IPS DF 4.7 (cell line): ENCODE measurements around the gene MARVELD3.

Source experiments
- DNase-seq: peaks from one replicate; pipeline ENCODE4 v3.0.0-alpha.2; 2013; ENCODE audit warnings: low spot score; ENCODE audit errors: extremely low read depth

The MARVELD3 gene

DNA sequence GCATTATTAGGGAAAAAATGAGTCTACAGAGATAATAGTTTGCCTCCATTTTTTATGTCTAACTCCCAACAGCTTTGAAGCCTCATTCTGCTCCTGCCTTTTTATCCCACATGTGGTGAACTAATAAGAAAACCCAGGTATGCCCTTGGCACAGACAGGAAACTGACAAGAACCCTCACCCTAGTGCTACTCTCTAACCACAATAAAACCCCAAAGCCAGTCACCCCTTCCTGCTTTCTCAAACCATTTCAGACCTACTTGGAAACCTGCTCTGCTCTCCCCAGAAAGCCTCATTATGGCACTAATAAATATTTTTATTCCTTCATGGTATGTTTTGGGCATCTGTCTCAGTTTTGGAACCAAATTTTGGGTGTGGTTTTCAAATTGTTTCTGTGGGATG lies 3.9 kb upstream of the MARVELD3 start:
- no peak for DNase-seq

DNA sequence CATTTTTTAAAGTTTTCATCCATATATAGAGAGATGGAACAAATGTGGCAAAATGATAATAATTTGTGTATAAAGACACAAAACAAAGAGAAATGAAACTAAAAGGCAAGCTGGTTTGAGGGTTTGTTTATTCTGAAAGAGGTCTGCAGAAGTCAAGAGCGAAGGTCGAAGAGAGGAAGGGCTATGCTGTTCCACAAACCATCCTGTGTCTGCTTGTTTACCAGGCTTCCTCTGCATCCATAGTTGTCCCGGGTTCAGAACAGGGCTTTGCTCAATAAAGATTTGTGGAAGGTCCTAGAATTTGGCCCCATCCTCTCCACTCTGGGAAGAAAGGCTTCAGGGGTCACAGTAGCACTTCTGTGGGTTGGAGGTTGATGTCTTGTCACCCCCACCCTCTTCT lies 2.4 kb upstream of the MARVELD3 start:
- no peak for DNase-seq

GRCh38 chr16:71625113-71625850 lies 702 bp upstream of the MARVELD3 start:
- DNase-seq: no peak

GRCh38 chr16:71626858-71627213 lies 852 bp downstream of the MARVELD3 start:
- no peak for DNase-seq

DNA sequence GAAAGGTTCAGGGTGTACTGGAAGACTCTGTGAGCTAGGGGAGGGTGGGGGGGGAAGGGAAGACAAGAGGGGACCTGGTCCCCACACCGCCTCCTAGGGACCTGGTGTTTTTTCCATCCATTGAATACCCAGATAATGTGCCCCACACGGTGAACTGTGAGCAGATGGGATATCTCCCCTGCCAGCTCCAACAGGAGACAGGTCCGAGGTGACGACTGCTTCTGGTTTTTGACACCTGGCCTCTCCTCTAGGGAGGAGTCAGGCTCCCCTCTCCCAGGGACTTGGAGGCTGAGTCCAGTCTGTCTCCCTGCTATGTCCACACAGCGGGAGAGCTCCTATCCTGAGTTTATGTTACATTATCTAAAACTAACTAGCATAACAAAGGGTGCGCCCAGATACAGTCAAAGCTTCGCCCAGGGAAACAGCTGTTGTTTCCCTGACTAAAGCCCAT lies 1.8 kb downstream of the MARVELD3 start:
- DNase-seq: no peak

GRCh38 chr16:71628810-71629209 lies 2.8 kb downstream of the MARVELD3 start:
- DNase-seq: no peak

GRCh38 chr16:71629278-71630016 lies 3.5 kb downstream of the MARVELD3 start:
- DNase-seq: no peak

- no peak for DNase-seq
Observed at GRCh38 chr16:71630808-71631207, 4.8 kb downstream of the MARVELD3 start.

GRCh38 chr16:71631776-71632175 lies 5.8 kb downstream of the MARVELD3 start:
- no peak for DNase-seq

- no peak for DNase-seq
Observed at GRCh38 chr16:71635632-71636031, 9.6 kb downstream of the MARVELD3 start.

GRCh38 chr16:71637398-71637797 lies 11.4 kb downstream of the MARVELD3 start:
- DNase-seq: no peak

DNA sequence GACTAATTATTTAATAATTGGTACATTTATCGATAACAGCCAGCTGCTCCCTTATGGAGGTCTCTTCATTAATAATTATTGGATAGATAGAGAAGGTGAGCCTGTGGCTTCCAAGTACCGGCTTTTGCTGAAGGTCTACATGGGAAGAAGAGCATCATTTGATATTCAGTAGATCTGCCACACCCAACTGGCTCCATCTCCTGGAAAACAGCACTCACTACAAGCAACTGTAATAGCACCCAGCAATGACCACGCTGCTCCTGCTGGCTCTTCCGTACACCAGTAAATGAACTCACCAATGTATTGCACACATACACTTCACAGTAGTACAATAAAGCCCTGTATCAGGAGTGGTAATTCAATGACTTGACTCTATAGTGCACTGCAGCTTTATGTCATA lies 19.5 kb downstream of the MARVELD3 start:
- no peak for DNase-seq

DNA sequence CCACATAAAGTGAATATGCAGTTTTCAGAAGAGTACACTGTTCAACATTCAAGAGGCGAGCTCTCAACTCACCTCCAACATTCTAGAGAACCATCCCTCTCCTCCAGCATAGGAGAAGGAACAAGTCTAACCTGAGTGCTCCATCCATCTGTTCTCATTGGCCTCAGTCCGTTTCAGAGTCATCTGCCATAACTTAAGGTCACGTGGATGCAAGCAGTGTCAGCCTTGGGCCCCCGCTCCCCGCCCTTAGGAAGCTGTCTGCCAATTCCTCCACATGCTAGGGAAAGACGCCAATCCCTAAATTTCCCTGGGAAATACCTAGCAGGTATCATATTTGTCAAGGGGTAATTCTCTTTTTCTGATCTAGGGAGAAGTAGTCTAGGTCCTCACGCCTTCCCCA lies 21.4 kb downstream of the MARVELD3 start:
- no peak for DNase-seq

DNA sequence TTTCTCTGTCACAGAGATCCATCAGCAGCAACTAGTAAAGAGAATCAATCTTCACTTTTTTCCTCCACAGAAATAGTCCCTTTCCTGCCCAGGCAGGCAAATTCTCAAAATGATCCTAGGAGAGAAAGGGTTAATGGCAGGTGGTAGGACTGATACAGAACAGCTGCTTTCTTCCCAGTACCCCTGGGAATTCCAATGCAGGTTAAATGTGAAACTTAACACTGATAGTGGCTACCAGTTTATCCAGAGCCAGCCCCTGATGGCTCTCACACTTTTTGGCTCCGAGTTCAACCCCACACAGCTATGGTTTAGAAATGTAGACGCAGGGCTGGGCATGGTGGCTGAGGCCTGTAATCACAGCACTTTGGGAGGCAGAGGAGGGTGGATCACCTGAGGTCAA lies 22.2 kb downstream of the MARVELD3 start:
- no peak for DNase-seq

- no peak for DNase-seq
Observed at GRCh38 chr16:71648921-71649320, 22.9 kb downstream of the MARVELD3 start.

GRCh38 chr16:71649704-71650103 lies 23.7 kb downstream of the MARVELD3 start:
- no peak for DNase-seq

DNA sequence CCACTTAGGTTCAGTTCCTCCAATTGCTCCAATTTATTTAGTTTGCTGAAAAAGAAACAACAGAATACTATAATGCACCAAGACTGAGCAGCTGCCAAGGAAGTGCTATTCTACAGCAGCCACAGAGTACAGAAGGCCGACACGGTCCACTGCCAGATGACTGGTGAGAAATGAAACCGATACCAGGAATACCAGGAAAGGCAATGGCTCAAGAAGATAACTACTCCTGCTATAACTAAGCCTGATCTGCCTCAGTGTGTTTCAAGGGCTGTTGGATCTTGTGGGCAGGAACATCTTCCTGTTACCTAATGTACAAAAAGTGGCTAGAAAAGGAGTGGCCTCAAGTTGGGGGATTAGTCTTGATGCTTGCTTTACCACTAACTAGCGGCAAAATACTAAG lies 32.8 kb downstream of the MARVELD3 start:
- no peak for DNase-seq

GRCh38 chr16:71659471-71659870 lies 33.5 kb downstream of the MARVELD3 start:
- no peak for DNase-seq

DNA sequence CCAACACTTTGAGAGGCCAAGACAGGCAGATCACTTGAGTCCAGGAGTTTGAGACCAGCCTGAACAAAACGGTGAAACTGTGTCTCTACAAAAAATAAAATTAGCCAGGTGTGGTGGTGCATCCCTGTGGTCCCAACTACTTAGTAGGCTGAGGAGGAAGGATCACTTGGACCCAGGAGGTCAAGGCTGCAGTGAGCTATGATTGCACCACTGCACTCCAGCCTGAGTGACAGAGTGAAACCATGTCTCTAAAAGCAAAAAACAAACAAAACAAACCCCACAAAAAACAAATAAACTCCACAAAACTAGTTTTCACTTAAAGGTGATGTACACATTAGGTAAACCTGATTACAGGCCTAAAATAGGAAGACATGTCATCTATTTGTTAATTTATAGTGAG lies 40.3 kb downstream of the MARVELD3 start:
- DNase-seq: no peak

DNA sequence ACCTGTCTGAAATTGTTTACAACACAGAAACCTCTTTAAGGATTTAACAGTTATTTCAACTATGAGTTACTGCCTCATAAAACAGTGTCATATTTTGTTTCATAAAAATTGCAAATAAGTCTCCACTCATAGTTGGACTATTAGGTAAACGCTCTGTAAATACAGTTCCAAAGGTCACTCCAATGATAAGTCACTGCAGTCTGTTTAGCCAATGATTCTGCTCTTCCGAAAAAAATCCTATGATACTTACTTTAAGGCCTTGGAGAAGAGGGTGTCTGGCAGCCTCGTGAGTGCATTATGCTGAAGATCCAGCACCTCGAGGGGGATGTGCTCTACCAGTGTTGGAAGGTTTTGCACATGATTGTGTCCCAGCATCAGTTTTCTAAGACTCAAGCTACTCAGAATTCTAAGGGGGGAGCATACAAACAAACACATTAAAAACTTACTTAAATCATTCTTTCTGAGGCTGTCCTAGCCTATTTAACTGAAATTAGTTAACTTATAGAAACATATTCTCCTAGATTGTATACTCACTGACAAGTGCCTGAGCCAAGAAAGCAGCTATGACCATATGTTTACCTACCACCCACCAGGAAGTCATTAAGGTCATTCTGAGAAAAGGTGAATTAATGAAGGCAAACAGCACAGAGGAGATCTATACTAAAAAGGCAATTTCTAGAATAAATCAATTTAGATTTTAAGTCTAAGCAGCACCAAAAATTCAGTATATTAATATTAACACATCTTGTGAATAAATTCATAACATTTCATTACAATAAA lies 41.1 kb downstream of the MARVELD3 start:
- no peak for DNase-seq

DNA sequence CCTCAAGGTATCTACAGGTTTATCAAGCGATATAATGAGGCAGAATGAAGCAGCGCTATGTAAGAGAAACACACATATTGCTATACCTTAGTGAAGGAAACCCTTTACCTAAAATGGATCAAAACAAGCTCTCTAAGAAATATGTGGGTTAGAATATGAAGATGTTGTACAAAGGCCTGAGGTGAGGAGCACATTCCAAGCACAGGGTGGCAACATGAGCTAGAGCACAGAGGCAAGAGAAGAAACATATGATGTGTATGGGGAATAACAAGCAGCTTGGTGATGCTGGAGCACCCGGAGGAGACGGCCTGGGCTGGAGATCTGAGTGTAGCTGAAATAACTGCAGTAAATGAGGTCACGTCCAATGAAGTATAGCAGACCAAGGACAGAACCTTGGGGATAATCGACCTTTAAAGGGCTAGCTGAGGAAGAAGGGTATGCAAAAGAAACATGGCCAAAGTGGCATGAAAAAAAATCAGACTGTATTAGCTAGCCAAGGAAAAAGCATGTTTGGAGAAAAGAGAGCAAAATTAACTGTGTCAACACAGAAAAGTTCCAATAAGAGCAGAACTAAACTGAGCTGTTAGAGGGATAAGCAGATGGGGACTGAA lies 44.0 kb downstream of the MARVELD3 start:
- DNase-seq: no peak

DNA sequence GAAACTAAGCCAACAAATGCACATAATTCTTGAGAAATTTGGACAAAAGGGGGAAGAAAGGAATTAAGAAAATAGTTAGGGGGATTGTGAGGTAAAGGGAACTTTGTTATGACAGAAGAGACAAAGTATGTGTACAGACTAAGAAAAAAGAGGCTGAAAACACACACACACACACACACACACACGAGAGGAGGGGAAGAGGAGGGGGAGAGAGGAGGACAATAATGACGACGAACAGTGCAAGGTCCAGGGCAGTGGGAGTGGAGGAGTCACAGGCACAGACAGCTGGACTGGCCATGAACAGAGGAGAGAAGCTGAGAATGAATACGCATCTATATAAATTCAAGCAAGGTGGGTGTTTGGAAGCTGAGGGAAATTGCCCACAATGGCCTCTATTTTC lies 44.6 kb downstream of the MARVELD3 start:
- no peak for DNase-seq
